Caco-2 (cell line): ENCODE results near the gene OXNAD1. TPM values are rescaled to one million over a fixed set of nuclear protein-coding genes. Genes with fewer than 3 reads are reported as not detected.

Experiments
- BruUV-seq: library from RNA; stranded (reverse); fragments of 400-500 nt; replicated peaks from 2 replicates; lab custom pipeline; 2021; lab: Mats Ljungman, UMichigan
- CTCF ChIA-PET: fragments of 300-600 bp; sonication (Branson Sonifier 250); formaldehyde crosslinking; loops from one replicate; lab custom pipeline; 2022; ENCODE audit warnings: antibody characterized with exemption; lab: Charles Lee
- POLR2A ChIA-PET: fragments of 300-600 bp; sonication (Branson Sonifier 250); formaldehyde crosslinking; loops from one replicate; lab custom pipeline; 2022; ENCODE audit warnings: antibody characterized with exemption; lab: Charles Lee
- DNase-seq, 2 experiments: peaks; one replicate each; pipeline versions ENCODE4 v3.0.0 to v3.0.0-alpha.2; 2020 to 2022
- H3K27me3 ChIP-seq: replicated peaks from 2 replicates; pipeline ENCODE4 v1.6.0; 2011; ENCODE audit warnings: low read length; ENCODE audit not compliant: control insufficient read depth, insufficient read depth
- H3K36me3 ChIP-seq: 2 replicates; pipeline ENCODE4 v1.5.1; 2011; ENCODE audit warnings: low read length; ENCODE audit not compliant: control insufficient read depth, insufficient read depth
- H3K4me1 ChIP-seq: fragments of 250-450 bp; sonication (Bioruptor Pico); 2 replicates; pipeline ENCODE4 v1.5.1; 2020; ENCODE audit warnings: mild to moderate bottlenecking
- H3K4me3 ChIP-seq: 2 replicates; pipeline ENCODE4 v1.5.1; 2011; ENCODE audit warnings: low read depth, mild to moderate bottlenecking, control low read depth, low read length
- H3K9me3 ChIP-seq: fragments of 250-450 bp; sonication (Bioruptor Pico); 2 replicates; pipeline ENCODE4 v1.5.1; 2020; ENCODE audit warnings: mild to moderate bottlenecking, moderate library complexity
- H3K27ac Mint-ChIP-seq: one replicate; pipeline ENCODE4 v1.8.0; 2022; ENCODE audit warnings: mixed read lengths; ENCODE audit not compliant: unreplicated experiment
- H3K27me3 Mint-ChIP-seq: one replicate; pipeline ENCODE4 v1.8.0; 2022; ENCODE audit warnings: mixed read lengths; ENCODE audit not compliant: insufficient read depth, unreplicated experiment
- H3K36me3 Mint-ChIP-seq: one replicate; pipeline ENCODE4 v1.8.0; 2022; ENCODE audit warnings: mild to moderate bottlenecking, mixed read lengths; ENCODE audit not compliant: insufficient read depth, unreplicated experiment
- H3K4me1 Mint-ChIP-seq: one replicate; pipeline ENCODE4 v1.8.0; 2022; ENCODE audit warnings: low read depth, mixed read lengths; ENCODE audit not compliant: unreplicated experiment
- H3K4me3 Mint-ChIP-seq: one replicate; pipeline ENCODE4 v1.8.0; 2022; ENCODE audit warnings: mild to moderate bottlenecking, moderate library complexity, mixed read lengths; ENCODE audit not compliant: unreplicated experiment
- H3K9me3 Mint-ChIP-seq: one replicate; pipeline ENCODE4 v1.8.0; 2022; ENCODE audit warnings: mixed read lengths; ENCODE audit not compliant: unreplicated experiment
- CTCF ChIP-seq, 2 experiments: fragments of 200-600 bp in 1 of 2; IDR thresholded peaks; 1 replicate in 1 of 2; 2 replicates in 1 of 2; pipeline versions ENCODE4 v1.5.1 to v1.8.0; 2011 to 2022; ENCODE audit warnings: antibody characterized with exemption in 1 of 2, control low read depth in 1 of 2, inconsistent platforms in 1 of 2, low read depth in 1 of 2, low read length in 1 of 2, mild to moderate bottlenecking in 1 of 2, moderate library complexity in 1 of 2; ENCODE audit not compliant: insufficient read depth in 1 of 2, severe bottlenecking in 1 of 2, unreplicated experiment in 1 of 2
- intact Hi-C: fragments of 100-400 bp; cut with micrococcal nuclease; formaldehyde crosslinking; loops from one replicate; pipeline ENCODE4 v1.10.0; 2022; ENCODE audit not compliant: unreplicated experiment
- total RNA-seq: library from RNA; stranded (reverse); gene quantifications from 2 replicates; pipeline ENCODE4 v1.2.3, GENCODE V29; 2022

Gene OXNAD1
- total RNA-seq, 1 experiment from 2014 or later: 20.0 TPM

- H3K36me3 Mint-ChIP-seq: peaks cover 26% of the 10 kb centered on the region
- no peaks in the 10 kb centered on the region for H3K27me3 Mint-ChIP-seq
- CTCF ChIA-PET: no interaction called here
- no peak for TF ChIP-seq CTCF (IDR thresholded peaks at IDR 0.05; ENCODE audit: insufficient read depth in 1 of 2, low read depth in 1 of 2, low read length in 1 of 2, severe bottlenecking in 1 of 2, unreplicated experiment in 1 of 2)
- DNase-seq: no peak
- Histone ChIP-seq H3K4me1 (peaks cover 22% of the 10 kb centered on the region), H3K36me3 (peaks cover 1% of the 10 kb centered on the region; the same call in 1 of the 2 replicates), H3K27me3 (no peaks in the 10 kb centered on the region), H3K4me3 (no peak overlapping the region), H3K9me3 (no peaks in the 10 kb centered on the region)
- no peak overlapping the region for H3K27ac Mint-ChIP-seq
- H3K9me3 Mint-ChIP-seq: no peaks in the 10 kb centered on the region
- H3K4me3 Mint-ChIP-seq: no peak overlapping the region
- POLR2A ChIA-PET: no interaction called here
- no TSS peak for BruUV-seq
- no peaks in the 10 kb centered on the region for H3K4me1 Mint-ChIP-seq
- intact Hi-C loops: no loop called here
Observed at GRCh38 chr3:16322189-16322588, 57.2 kb downstream of the OXNAD1 start.

DNA sequence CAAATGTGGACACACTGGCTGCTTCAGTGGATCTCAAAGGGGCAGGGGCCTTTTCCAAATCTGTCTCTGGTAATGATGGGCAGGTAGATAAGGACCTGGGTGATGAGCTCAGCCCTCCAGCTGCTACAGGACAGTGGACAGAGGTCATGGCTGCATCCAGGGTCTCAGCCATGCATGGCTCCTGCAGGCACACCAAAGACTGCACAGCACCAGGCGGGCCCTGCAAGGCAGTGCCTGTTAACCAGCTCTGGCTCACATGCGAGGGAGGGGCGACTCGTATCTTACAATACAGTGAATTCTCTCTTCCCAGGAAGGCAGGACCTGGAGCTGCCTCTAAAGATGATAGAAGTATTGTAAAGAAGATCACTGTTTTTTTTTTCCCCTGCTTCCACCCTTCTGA, 58.7 kb downstream of the OXNAD1 start:
- H3K9me3 ChIP-seq: no peaks in the 10 kb centered on the region
- H3K27me3 ChIP-seq: no peaks in the 10 kb centered on the region
- no peak overlapping the region for H3K4me3 ChIP-seq
- Mint-ChIP-seq H3K4me3 (no peak overlapping the region), H3K9me3 (no peaks in the 10 kb centered on the region), H3K27ac (no peak overlapping the region), H3K4me1 (no peaks in the 10 kb centered on the region), H3K27me3 (no peaks in the 10 kb centered on the region), H3K36me3 (peaks cover 23% of the 10 kb centered on the region)
- POLR2A ChIA-PET: no interaction called here
- peaks cover 1% of the 10 kb centered on the region; the same call in 1 of the 2 replicates for H3K36me3 ChIP-seq
- TF ChIP-seq CTCF (IDR thresholded peaks at IDR 0.05; ENCODE audit: insufficient read depth in 1 of 2, low read depth in 1 of 2, low read length in 1 of 2, severe bottlenecking in 1 of 2, unreplicated experiment in 1 of 2): no peak
- H3K4me1 ChIP-seq: peaks cover 7% of the 10 kb centered on the region; the same call in 1 of the 2 replicates
- DNase-seq: no peak
- BruUV-seq: no TSS peak
- CTCF ChIA-PET: interaction anchor here (1.6 kb wide), 1 partner anchor 174 kb away, joined by 3 read pairs; no protein-coding TSS in a partner anchor
- intact Hi-C loops: no loop called here

DNA sequence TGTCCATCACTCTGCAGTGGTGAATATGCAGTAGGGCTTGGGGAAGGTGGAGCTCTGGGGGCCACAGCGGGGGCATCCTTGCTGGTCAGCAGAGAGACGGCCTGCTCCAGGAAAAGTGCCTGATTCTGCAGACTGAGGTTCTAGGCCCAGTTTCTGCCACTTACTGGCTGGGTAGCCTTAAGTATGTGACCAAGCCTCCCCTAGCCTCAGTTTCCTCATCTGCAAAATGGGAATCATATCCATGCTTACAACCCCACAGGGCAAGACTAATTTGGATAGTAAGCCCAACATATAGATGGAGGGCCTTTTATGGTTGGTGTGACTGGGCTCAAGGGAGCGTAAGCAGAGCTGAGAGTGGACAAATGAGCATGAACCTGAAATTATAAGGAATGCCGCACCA, 60.8 kb downstream of the OXNAD1 start:
- peaks cover 3% of the 10 kb centered on the region for H3K36me3 ChIP-seq
- H3K4me3 Mint-ChIP-seq: no peak overlapping the region
- 0 out of 2 replicates have a peak, but pooled peaks cover under 1% of the 10 kb centered on the region for H3K4me1 ChIP-seq
- no peaks in the 10 kb centered on the region for H3K27me3 ChIP-seq
- POLR2A ChIA-PET: no interaction called here
- H3K9me3 ChIP-seq: peaks cover 3% of the 10 kb centered on the region
- H3K4me1 Mint-ChIP-seq: no peaks in the 10 kb centered on the region
- no peaks in the 10 kb centered on the region for H3K9me3 Mint-ChIP-seq
- no peak overlapping the region for H3K27ac Mint-ChIP-seq
- H3K27me3 Mint-ChIP-seq: no peaks in the 10 kb centered on the region
- no peak overlapping the region for H3K4me3 ChIP-seq
- intact Hi-C loops: no loop called here
- H3K36me3 Mint-ChIP-seq: peaks cover 17% of the 10 kb centered on the region
- CTCF ChIA-PET: no interaction called here
- TF ChIP-seq CTCF (IDR thresholded peaks at IDR 0.05; ENCODE audit: insufficient read depth in 1 of 2, low read depth in 1 of 2, low read length in 1 of 2, severe bottlenecking in 1 of 2, unreplicated experiment in 1 of 2): no peak
- no peak for DNase-seq
- no TSS peak for BruUV-seq
